HCT116 (cell line): ENCODE measurements around the gene STK24. TPM values are rescaled to one million over a fixed set of nuclear protein-coding genes. Genes with fewer than 3 reads are reported as not detected.

Source experiments
- ATAC-seq: fragments of 200-7000 bp; cut with Tn5 transposase; 2 replicates; pipeline ENCODE4 v1.9.1; 2020; ENCODE audit warnings: mild to moderate bottlenecking, moderate library complexity
- BruUV-seq: library from RNA; stranded (reverse); fragments of 400-500 nt; replicated peaks from 2 replicates; lab custom pipeline; 2021; lab: Mats Ljungman, UMichigan
- CTCF ChIA-PET: fragments of 300-600 bp; sonication (Branson Sonifier 250); formaldehyde crosslinking; loops from one replicate; lab custom pipeline; 2021; ENCODE audit warnings: antibody characterized with exemption; lab: Charles Lee
- POLR2A ChIA-PET: fragments of 300-600, 350-600 bp; sonication (Branson Sonifier 250); formaldehyde crosslinking; loops from one replicate; lab custom pipeline; 2021; ENCODE audit warnings: antibody characterized with exemption; lab: Charles Lee
- RAD21 ChIA-PET, 2 experiments: fragments of 300-600 bp; sonication (Branson Sonifier 250); formaldehyde crosslinking; loops; one replicate each; lab custom pipeline; 2023; ENCODE audit warnings: low total read pairs in 2 of 2; ENCODE audit not compliant: uncharacterized antibody in 2 of 2, unreplicated experiment in 2 of 2, low non-redundant PET in 1 of 2; lab: Charles Lee
- DNase-seq: peaks from one replicate; pipeline ENCODE4 v3.0.0-alpha.2; 2010; ENCODE audit warnings: low read depth, low spot score
- H2AFZ ChIP-seq: fragments of 200-600 bp; shearing (Covaris generic), sonication (generic); 2 replicates; pipeline ENCODE4 v1.6.1; 2017; ENCODE audit warnings: low read depth, mixed run types, mixed read lengths, antibody characterized with exemption, low read length; ENCODE audit not compliant: poor library complexity, severe bottlenecking
- H3K27ac ChIP-seq: 2 replicates; pipeline ENCODE4 v1.5.1; 2012; ENCODE audit warnings: low read depth, low read length
- H3K27me3 ChIP-seq: fragments of 200-600 bp; sonication (generic); 2 replicates; pipeline ENCODE4 v1.6.1; 2016; ENCODE audit warnings: mixed run types, low read length, mixed read lengths; ENCODE audit not compliant: insufficient read depth
- H3K36me3 ChIP-seq, 2 experiments: fragments of 200-500 bp in 1 of 2; fragments of 200-600 bp in 1 of 2; sonication (Bioruptor generic) in 1 of 2; sonication (generic) in 1 of 2; 2 replicates each; pipeline versions ENCODE4 v1.5.1 to v1.6.1; 2014 to 2016; ENCODE audit warnings: low read length in 2 of 2, inconsistent platforms in 1 of 2, mixed read lengths in 1 of 2, mixed run types in 1 of 2; ENCODE audit not compliant: insufficient read depth in 2 of 2, control insufficient read depth in 1 of 2
- H3K4me1 ChIP-seq, 2 experiments: fragments of 200-600 bp in 1 of 2; sonication (generic) in 1 of 2; 2 replicates each; pipeline versions ENCODE4 v1.5.1 to v1.6.1; 2012 to 2017; ENCODE audit warnings: low read length in 2 of 2, inconsistent platforms in 1 of 2, mild to moderate bottlenecking in 1 of 2, mixed read lengths in 1 of 2, mixed run types in 1 of 2, moderate library complexity in 1 of 2; ENCODE audit not compliant: insufficient read depth in 2 of 2, control insufficient read depth in 1 of 2
- H3K4me2 ChIP-seq: fragments of 200-600 bp; sonication (generic); 2 replicates; pipeline ENCODE4 v1.6.1; 2017; ENCODE audit warnings: mixed run types, low read length, mixed read lengths
- H3K4me3 ChIP-seq, 2 experiments: fragments of 200-600 bp in 1 of 2; sonication (generic) in 1 of 2; replicated peaks in 1 of 2; 2 replicates each; pipeline ENCODE4 v1.5.1; 2011 to 2016; ENCODE audit warnings: low read length in 2 of 2, control low read depth in 1 of 2, low read depth in 1 of 2, mild to moderate bottlenecking in 1 of 2, mixed read lengths in 1 of 2, mixed run types in 1 of 2
- H3K79me2 ChIP-seq: fragments of 200-600 bp; sonication (generic); 2 replicates; pipeline ENCODE4 v1.6.1; 2017; ENCODE audit warnings: mild to moderate bottlenecking, mixed run types, low read length, moderate library complexity, mixed read lengths; ENCODE audit not compliant: insufficient read depth
- H3K9ac ChIP-seq: fragments of 200-600 bp; sonication (generic); 2 replicates; pipeline ENCODE4 v1.6.1; 2016; ENCODE audit warnings: low read length, mixed read lengths
- H3K9me2 ChIP-seq: fragments of 200-600 bp; sonication (generic), shearing (Covaris generic); 2 replicates; pipeline ENCODE4 v1.6.1; 2017; ENCODE audit warnings: mixed run types, mild to moderate bottlenecking, moderate library complexity; ENCODE audit not compliant: insufficient read depth
- H3K9me3 ChIP-seq, 2 experiments: fragments of 200-500 bp in 1 of 2; fragments of 200-600 bp in 1 of 2; sonication (Bioruptor generic) in 1 of 2; sonication (generic) in 1 of 2; 2 replicates each; pipeline ENCODE4 v1.6.1; 2014 to 2017; ENCODE audit warnings: low read length in 2 of 2, mixed read lengths in 2 of 2, inconsistent platforms in 1 of 2, low read depth in 1 of 2, mild to moderate bottlenecking in 1 of 2, mixed run types in 1 of 2, moderate library complexity in 1 of 2; ENCODE audit not compliant: control insufficient read depth in 1 of 2, insufficient read depth in 1 of 2
- H4K20me1 ChIP-seq: fragments of 200-600 bp; sonication (generic), shearing (Covaris generic); 2 replicates; pipeline ENCODE4 v1.6.1; 2017; ENCODE audit warnings: mixed run types, mild to moderate bottlenecking, moderate library complexity; ENCODE audit not compliant: insufficient read depth
- CEBPB ChIP-seq: IDR thresholded peaks from 2 replicates; pipeline ENCODE4 v1.6.1; 2012; ENCODE audit warnings: low read depth
- EGR1 ChIP-seq: IDR thresholded peaks from 2 replicates; pipeline ENCODE4 v1.6.1; 2012; ENCODE audit warnings: low read depth
- EZH2phosphoT487 ChIP-seq: fragments of 200-600 bp; IDR thresholded peaks from 2 replicates; pipeline ENCODE4 v1.6.1; 2018; ENCODE audit warnings: antibody characterized with exemption, borderline replicate concordance
- REST ChIP-seq: IDR thresholded peaks from 2 replicates; pipeline ENCODE4 v1.6.1; 2012; ENCODE audit warnings: low read depth
- SIN3A ChIP-seq: IDR thresholded peaks from 2 replicates; pipeline ENCODE4 v1.6.1; 2012; ENCODE audit warnings: low read depth
- YY1 ChIP-seq: IDR thresholded peaks from 2 replicates; pipeline ENCODE4 v1.6.1; 2011; ENCODE audit warnings: low read length, low read depth, moderate library complexity, mild to moderate bottlenecking; ENCODE audit not compliant: insufficient replicate concordance; ENCODE audit errors: extremely low read depth
- intact Hi-C: fragments of 100-400 bp; cut with micrococcal nuclease; formaldehyde crosslinking; loops from 2 replicates; pipeline ENCODE4 v1.10.0; 2022
- total RNA-seq: library from RNA; stranded (reverse); gene quantifications from one replicate; pipeline ENCODE4 v1.2.1, GENCODE V29; 2021; ENCODE audit not compliant: unreplicated experiment

The STK24 gene
- total RNA-seq, 1 experiment from 2014 or later, result 137 TPM

GRCh38 chr13:98483601-98484288 lies 93.2 kb downstream of the STK24 start:
- peaks cover 96% of the 10 kb centered on the region for H3K79me2 ChIP-seq

More at GRCh38 chr13:98483601-98484288, 93.2 kb downstream of the STK24 start:
- H3K9me3 ChIP-seq, result no peaks in the 10 kb centered on the region
- no peak for TF ChIP-seq CEBPB
- no peak for TF ChIP-seq EGR1
- no peak for TF ChIP-seq YY1
- no peak for TF ChIP-seq SIN3A
- TF ChIP-seq REST, result no peak
- no peak for TF ChIP-seq EZH2phosphoT487
- TF ChIP-seq, all 23 proteins: peak for 0
- peak overlapping the region; percentile 79 for H3K4me2 ChIP-seq
- H3K36me3 ChIP-seq, result peaks cover 0 to 3% of the 10 kb centered on the region in 2 experiments; a peak in 1 of 4 replicates
- no peak overlapping the region for H2AFZ ChIP-seq
- ChIA-PET CTCF (interaction anchor here (1.6 to 2.3 kb wide), 3 partner anchors 114 to 189 kb away, joined by 4 to 7 read pairs (median 4); no protein-coding TSS in a partner anchor), POLR2A (interaction anchor here (1.0 to 2.0 kb wide), 12 partner anchors 8 to 182 kb away, joined by 3 to 23 read pairs (median 5); no protein-coding TSS in a partner anchor), RAD21 (no interaction called here)
- DNase-seq (no peak), ATAC-seq (no peak)
- H3K4me3 ChIP-seq, result peak overlapping the region; percentile 25 to 46
- H3K27me3 ChIP-seq, result no peaks in the 10 kb centered on the region
- H3K9ac ChIP-seq, result peak overlapping the region; percentile 62
- no peaks in the 10 kb centered on the region for H3K9me2 ChIP-seq
- intact Hi-C loops, result loop anchor here (2.0 kb wide), 2 partner anchors 25 to 87 kb away; no protein-coding TSS in a partner anchor
- H4K20me1 ChIP-seq, result 0 out of 2 replicates have a peak, but pooled peaks cover 7% of the 10 kb centered on the region
- BruUV-seq, result no TSS peak
- peak overlapping the region; percentile 73 for H3K27ac ChIP-seq
- peaks cover 38 to 84% of the 10 kb centered on the region in 2 experiments for H3K4me1 ChIP-seq
